Astrocyte of the cerebellum (primary cell): Measurements from ENCODE around the gene ZCCHC24.

Experiments
- DNase-seq: peaks from one replicate; pipeline ENCODE4 v3.0.0-alpha.2; 2011; ENCODE audit warnings: low read depth
- H3K4me3 ChIP-seq: 2 replicates; pipeline ENCODE4 v1.5.1; 2011; ENCODE audit warnings: mild to moderate bottlenecking, low read depth, low read length, moderate library complexity
- in situ Hi-C: cut with HindIII; loops from 2 replicates; pipeline ENCODE4 v1.10.0; 2017; ENCODE audit warnings: low sequenced_read_pairs
- TF ChIP-seq, protein P1 (sequence below): IDR thresholded peaks from 2 replicates; pipeline ENCODE4 v1.5.1; 2012; ENCODE audit warnings: low read length, low read depth, moderate library complexity, mild to moderate bottlenecking; ENCODE audit errors: missing control alignments

The ZCCHC24 gene

DNA sequence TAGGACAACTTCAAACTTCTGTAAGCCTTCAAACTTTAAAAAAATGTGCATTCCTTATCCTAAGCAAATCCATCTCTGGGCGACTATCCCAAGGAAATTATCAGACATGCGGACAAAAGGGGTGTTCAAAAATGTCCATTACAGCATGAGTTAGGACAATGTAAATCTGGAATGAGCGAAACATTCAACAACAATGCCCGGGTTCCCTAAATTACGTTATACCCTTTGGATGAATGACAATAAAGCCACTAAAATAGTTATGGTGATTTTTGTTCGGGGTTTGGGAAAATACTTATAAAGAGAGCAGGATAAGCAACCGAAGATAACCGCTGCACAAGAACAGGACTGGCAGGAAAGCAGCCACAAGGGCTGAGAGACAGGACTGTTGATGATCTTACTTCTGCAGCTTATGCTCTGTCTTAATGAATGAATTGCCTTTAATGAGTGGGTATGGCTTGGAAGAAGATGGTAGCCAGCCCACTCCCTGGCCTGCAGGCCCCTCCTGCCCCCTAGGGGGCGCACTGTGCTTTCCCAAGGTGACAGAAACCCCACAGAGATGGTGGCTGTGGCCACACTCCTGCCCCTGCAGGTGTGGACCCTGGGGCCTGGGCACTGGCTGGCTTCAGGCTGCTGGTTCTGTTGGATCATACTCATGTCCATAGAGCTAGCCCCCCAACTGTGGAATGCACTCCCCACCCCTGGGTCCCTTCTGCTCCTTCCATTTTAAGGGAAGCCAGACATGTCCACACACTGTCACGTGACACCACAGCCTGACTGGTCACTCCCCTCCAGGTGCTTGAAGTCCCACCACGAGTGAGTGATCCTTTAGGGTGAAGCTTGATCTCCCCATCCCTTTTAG is 45.0 kb downstream of the ZCCHC24 start:
- TF ChIP-seq, protein P1, sequence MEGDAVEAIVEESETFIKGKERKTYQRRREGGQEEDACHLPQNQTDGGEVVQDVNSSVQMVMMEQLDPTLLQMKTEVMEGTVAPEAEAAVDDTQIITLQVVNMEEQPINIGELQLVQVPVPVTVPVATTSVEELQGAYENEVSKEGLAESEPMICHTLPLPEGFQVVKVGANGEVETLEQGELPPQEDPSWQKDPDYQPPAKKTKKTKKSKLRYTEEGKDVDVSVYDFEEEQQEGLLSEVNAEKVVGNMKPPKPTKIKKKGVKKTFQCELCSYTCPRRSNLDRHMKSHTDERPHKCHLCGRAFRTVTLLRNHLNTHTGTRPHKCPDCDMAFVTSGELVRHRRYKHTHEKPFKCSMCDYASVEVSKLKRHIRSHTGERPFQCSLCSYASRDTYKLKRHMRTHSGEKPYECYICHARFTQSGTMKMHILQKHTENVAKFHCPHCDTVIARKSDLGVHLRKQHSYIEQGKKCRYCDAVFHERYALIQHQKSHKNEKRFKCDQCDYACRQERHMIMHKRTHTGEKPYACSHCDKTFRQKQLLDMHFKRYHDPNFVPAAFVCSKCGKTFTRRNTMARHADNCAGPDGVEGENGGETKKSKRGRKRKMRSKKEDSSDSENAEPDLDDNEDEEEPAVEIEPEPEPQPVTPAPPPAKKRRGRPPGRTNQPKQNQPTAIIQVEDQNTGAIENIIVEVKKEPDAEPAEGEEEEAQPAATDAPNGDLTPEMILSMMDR, result peak; percentile 72
- in situ Hi-C loops, result no loop called here

DNA sequence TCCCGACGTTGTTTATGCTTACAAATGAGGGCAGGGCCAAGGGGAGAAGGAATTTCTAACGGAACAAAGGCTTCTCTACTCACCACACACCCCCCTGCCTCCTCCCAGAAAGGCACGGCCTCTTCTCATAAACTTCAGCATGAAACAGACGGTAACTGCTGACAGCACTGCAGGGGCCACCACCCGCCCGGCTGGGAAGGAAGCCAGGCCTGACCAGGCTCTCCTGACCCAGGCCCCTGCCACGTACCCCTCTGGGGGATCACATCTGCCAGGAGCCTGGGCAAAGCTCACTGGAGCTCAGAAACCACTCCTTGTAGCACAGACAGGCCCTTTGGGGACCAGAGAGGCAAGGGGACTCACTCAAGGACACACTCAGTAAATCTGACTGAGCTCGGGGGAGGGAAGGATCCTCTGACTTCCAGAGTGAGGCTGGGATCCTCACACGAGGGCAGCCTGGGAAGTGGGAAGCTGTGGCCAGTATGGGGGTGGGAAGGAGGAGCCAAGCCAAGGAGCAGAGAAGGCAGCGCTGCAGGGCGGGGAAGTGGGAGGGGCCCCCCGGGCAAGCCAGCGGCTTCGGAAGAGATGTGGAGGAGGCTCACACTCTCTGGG is 46.1 kb downstream of the ZCCHC24 start:
- H3K4me3 ChIP-seq, result peak overlapping the region; percentile 12
- DNase-seq, result peak; percentile 93
- in situ Hi-C loops, result no loop called here
- TF ChIP-seq, protein P1, result no peak

More for the DNA sequence above, 45.0 kb downstream of the ZCCHC24 start:
- no peak for DNase-seq
- H3K4me3 ChIP-seq, result no peak overlapping the region

DNA sequence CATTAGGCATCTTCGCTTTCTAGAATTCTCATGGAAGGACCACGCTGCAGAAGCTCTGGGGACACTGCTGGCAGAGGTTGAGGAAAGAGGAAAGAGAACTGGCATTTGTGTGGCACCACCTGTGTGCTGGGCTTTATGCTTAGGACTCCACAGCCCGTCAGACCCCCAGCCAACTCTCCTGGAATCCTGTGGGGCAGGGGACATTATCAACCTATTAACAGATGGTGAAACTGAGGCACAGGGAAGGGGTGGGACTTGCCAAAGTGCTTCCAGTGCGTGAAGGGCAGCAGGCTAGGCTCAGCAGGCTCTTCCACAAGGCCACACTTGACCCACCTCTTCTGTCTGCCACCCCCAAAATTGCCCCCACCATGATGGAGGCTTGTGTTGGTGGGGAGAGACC is 46.8 kb downstream of the ZCCHC24 start:
- TF ChIP-seq, protein P1, result no peak
- no peak overlapping the region for H3K4me3 ChIP-seq
- in situ Hi-C loops, result no loop called here

DNA sequence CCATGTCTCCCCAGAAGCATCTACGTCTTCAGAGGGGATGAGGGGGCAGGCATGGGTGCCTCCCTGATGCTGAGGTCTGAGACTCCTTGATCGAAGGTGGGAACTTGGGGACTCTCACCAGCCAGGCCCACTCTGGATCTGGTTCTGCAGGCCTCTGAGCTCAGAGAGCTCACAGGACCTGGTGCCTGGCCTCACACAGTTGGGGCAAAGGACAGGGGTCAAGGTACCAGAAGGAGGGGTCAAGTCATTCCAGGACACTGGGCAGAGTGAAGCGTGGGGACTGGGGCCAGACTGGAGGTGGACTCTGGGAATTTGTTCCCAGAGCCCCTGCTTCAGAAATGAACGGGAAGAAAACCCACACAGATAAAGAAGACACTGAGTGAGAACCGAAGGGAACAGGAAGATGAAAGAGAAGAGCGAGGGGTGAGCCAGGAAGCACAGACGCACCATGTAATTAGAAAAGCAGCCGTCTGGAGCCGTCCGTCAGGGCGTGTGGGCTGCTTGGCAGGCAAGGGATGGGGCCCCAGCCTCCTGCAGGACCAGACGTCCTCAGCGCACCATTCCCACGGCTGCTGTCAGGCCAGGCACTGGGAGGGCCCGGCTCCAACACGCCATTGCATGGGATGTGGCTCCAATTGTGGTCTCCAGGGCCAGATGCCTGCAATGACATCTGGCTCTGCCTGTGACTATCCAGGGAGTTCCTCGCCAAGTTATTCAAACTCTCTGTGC is 47.7 kb downstream of the ZCCHC24 start:
- H3K4me3 ChIP-seq, result no peak overlapping the region
- TF ChIP-seq, protein P1, result no peak
- DNase-seq, result no peak
- in situ Hi-C loops, result no loop called here

More for the DNA sequence above, 46.8 kb downstream of the ZCCHC24 start:
- no peak for DNase-seq

DNA sequence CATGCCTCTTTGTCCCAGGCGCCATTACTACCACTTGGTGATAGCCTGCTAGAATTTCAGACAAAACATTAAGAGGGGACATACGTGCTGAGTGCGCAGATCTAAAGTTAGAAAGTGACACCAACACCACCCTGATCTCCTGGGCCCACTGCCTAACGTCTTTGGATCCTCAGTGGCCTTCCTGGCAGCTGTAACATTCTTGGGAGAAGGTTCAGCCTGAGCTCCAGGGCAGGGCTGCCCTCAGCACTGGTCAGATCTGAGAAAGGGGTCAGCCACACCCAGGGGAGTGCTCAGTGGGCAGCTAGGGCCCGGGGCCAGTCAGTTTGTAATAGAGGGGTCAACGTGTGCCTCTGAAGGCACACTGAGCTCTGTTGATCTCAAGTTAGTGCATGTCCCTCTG is 48.4 kb downstream of the ZCCHC24 start:
- H3K4me3 ChIP-seq, result no peak overlapping the region
- DNase-seq, result no peak
- TF ChIP-seq, protein P1, result no peak
- in situ Hi-C loops, result no loop called here

DNA sequence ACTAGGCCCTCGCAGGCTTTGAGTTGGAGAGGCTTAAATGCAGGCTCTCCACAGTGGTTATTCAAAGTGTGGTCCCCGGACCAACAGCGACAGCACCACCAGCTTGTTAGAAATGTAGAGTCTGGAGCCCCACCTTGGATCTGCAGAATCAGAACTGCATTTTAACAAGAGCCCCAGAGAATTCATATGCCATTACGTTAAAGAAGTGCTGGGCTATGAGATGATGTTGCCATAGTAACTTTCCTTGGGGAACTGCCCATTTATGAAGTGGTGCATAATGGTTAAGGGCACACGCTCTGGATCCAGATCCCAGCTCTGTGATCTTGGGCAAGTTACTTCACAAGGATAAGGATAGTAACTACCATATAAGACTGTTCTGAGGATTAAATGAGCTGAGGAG is 48.9 kb downstream of the ZCCHC24 start:
- TF ChIP-seq, protein P1, result no peak
- in situ Hi-C loops, result no loop called here
- H3K4me3 ChIP-seq, result no peak overlapping the region
- no peak for DNase-seq
